HEK293 (cell line): ENCODE results near the gene GSG1L.

ENCODE experiments used
- CTCF ChIA-PET: fragments of 350-600 bp; formaldehyde crosslinking; extraction: SDS; loops from one replicate; lab custom pipeline; 2021; ENCODE audit warnings: antibody characterized with exemption; lab: Yijun Ruan, JAX
- POLR2A ChIA-PET: fragments of 300-600 bp; formaldehyde crosslinking; extraction: SDS; loops from one replicate; lab custom pipeline; 2020; ENCODE audit warnings: antibody characterized with exemption, inconsistent platforms; lab: Yijun Ruan, JAX
- H3K27ac ChIP-seq: fragments of 200-500 bp; sonication (Bioruptor generic); 2 replicates; pipeline ENCODE4 v1.5.1; 2014; ENCODE audit warnings: low read depth, low read length, control low read depth, inconsistent platforms; ENCODE audit errors: extremely low read depth
- H3K36me3 ChIP-seq, 2 experiments: fragments of 200-500 bp in 1 of 2; sonication (Bioruptor generic) in 1 of 2; 1 replicate in 1 of 2; 2 replicates in 1 of 2; pipeline ENCODE4 v1.5.1; 2014 to 2017; ENCODE audit warnings: inconsistent platforms in 2 of 2, low read length in 2 of 2; ENCODE audit not compliant: control insufficient read depth in 2 of 2, insufficient read depth in 1 of 2
- H3K4me1 ChIP-seq: fragments of 200-500 bp; sonication (Bioruptor generic); 2 replicates; pipeline ENCODE4 v1.5.1; 2014; ENCODE audit warnings: mild to moderate bottlenecking, low read length, inconsistent platforms; ENCODE audit not compliant: control insufficient read depth, insufficient read depth
- H3K4me3 ChIP-seq: 2 replicates; pipeline ENCODE4 v1.5.1; 2011; ENCODE audit warnings: low read depth, mild to moderate bottlenecking, control low read depth, low read length, moderate library complexity
- H3K9me3 ChIP-seq: fragments of 200-500 bp; sonication (Bioruptor generic); 2 replicates; pipeline ENCODE4 v1.5.1; 2014; ENCODE audit warnings: low read depth, low read length, inconsistent platforms; ENCODE audit not compliant: control insufficient read depth, insufficient read depth
- HOXD13 ChIP-seq: sonication (generic); formaldehyde crosslinking; IDR thresholded peaks from 2 replicates; pipeline ENCODE4 v1.8.0; 2022; ENCODE audit warnings: missing genetic modification reagents, borderline replicate concordance
- MYNN ChIP-seq: fragments of 450-650 bp; formaldehyde crosslinking; IDR thresholded peaks from 2 replicates; pipeline ENCODE4 v1.5.1; 2016; ENCODE audit warnings: missing biosample characterization, missing genetic modification characterization, borderline replicate concordance
- PRDM6 ChIP-seq: fragments of 450-650 bp; formaldehyde crosslinking; IDR thresholded peaks from 2 replicates; pipeline ENCODE4 v1.5.1; 2017; ENCODE audit warnings: missing biosample characterization, missing genetic modification characterization
- REST ChIP-seq: fragments of 450-650 bp; formaldehyde crosslinking; IDR thresholded peaks from 2 replicates; pipeline ENCODE4 v1.5.1; 2016; ENCODE audit warnings: missing biosample characterization, missing genetic modification characterization
- SP3 ChIP-seq: fragments of 450-650 bp; formaldehyde crosslinking; IDR thresholded peaks from 2 replicates; pipeline ENCODE4 v1.5.1; 2016; ENCODE audit warnings: missing biosample characterization, missing genetic modification characterization
- ZBTB10 ChIP-seq: fragments of 450-650 bp; formaldehyde crosslinking; IDR thresholded peaks from 2 replicates; pipeline ENCODE4 v1.5.1; 2016; ENCODE audit warnings: missing biosample characterization, missing genetic modification characterization
- ZFP41 ChIP-seq: fragments of 450-650 bp; formaldehyde crosslinking; IDR thresholded peaks from 2 replicates; pipeline ENCODE4 v1.5.1; 2016; ENCODE audit warnings: missing biosample characterization, missing genetic modification characterization, borderline replicate concordance
- ZNF10 ChIP-seq: fragments of 450-650 bp; formaldehyde crosslinking; IDR thresholded peaks from 2 replicates; pipeline ENCODE4 v1.5.1; 2017; ENCODE audit warnings: missing biosample characterization, missing genetic modification characterization
- ZNF138 ChIP-seq: fragments of 450-650 bp; formaldehyde crosslinking; IDR thresholded peaks from 2 replicates; pipeline ENCODE4 v1.5.1; 2016; ENCODE audit warnings: missing biosample characterization, missing genetic modification characterization, borderline replicate concordance
- ZNF146 ChIP-seq: fragments of 450-650 bp; formaldehyde crosslinking; IDR thresholded peaks from 2 replicates; pipeline ENCODE4 v1.5.1; 2016; ENCODE audit warnings: missing biosample characterization, missing genetic modification characterization
- ZNF157 ChIP-seq: fragments of 450-650 bp; formaldehyde crosslinking; IDR thresholded peaks from 2 replicates; pipeline ENCODE4 v1.5.1; 2016; ENCODE audit warnings: missing biosample characterization, missing genetic modification characterization
- ZNF18 ChIP-seq: fragments of 450-650 bp; formaldehyde crosslinking; IDR thresholded peaks from 2 replicates; pipeline ENCODE4 v1.5.1; 2016; ENCODE audit warnings: missing biosample characterization, missing genetic modification characterization
- ZNF266 ChIP-seq: fragments of 450-650 bp; formaldehyde crosslinking; IDR thresholded peaks from 2 replicates; pipeline ENCODE4 v1.5.1; 2016; ENCODE audit warnings: missing biosample characterization, missing genetic modification characterization, low read depth
- ZNF37A ChIP-seq: fragments of 450-650 bp; IDR thresholded peaks from 2 replicates; pipeline ENCODE4 v1.5.1; 2018; ENCODE audit warnings: missing biosample characterization, missing genetic modification characterization
- ZNF513 ChIP-seq: fragments of 450-650 bp; IDR thresholded peaks from 2 replicates; pipeline ENCODE4 v1.5.1; 2018; ENCODE audit warnings: missing biosample characterization, missing genetic modification characterization
- ZNF521 ChIP-seq: fragments of 450-650 bp; formaldehyde crosslinking; IDR thresholded peaks from 2 replicates; pipeline ENCODE4 v1.5.1; 2017; ENCODE audit warnings: missing biosample characterization, mild to moderate bottlenecking, missing genetic modification characterization
- ZNF544 ChIP-seq: fragments of 450-650 bp; formaldehyde crosslinking; IDR thresholded peaks from 2 replicates; pipeline ENCODE4 v1.5.0; 2017; ENCODE audit warnings: missing biosample characterization, missing genetic modification characterization
- ZNF629 ChIP-seq: fragments of 450-650 bp; formaldehyde crosslinking; IDR thresholded peaks from 2 replicates; pipeline ENCODE4 v1.5.1; 2017; ENCODE audit warnings: missing biosample characterization, missing genetic modification characterization
- ZNF692 ChIP-seq: fragments of 450-650 bp; formaldehyde crosslinking; IDR thresholded peaks from 2 replicates; pipeline ENCODE4 v1.5.1; 2016; ENCODE audit warnings: missing biosample characterization, missing genetic modification characterization
- ZNF707 ChIP-seq: fragments of 450-650 bp; formaldehyde crosslinking; IDR thresholded peaks from 2 replicates; pipeline ENCODE4 v1.5.1; 2016; ENCODE audit warnings: missing biosample characterization, missing genetic modification characterization

Gene GSG1L

GRCh38 chr16:27985981-27986380 is 77.5 kb downstream of the GSG1L start:
- no peaks in the 10 kb centered on the region for H3K4me1 ChIP-seq
- POLR2A ChIA-PET = no interaction called here
- H3K9me3 ChIP-seq = no peaks in the 10 kb centered on the region
- no peaks in the 10 kb centered on the region for H3K36me3 ChIP-seq
- CTCF ChIA-PET = no interaction called here
- H3K27ac ChIP-seq = no peak overlapping the region
- no peak overlapping the region for H3K4me3 ChIP-seq
- TF ChIP-seq ZNF544 (tag by site-specific recombination) (no peak), ZNF18 (tag by site-specific recombination) (no peak), ZNF146 (tag by site-specific recombination) (no peak), ZNF513 (no peak), SP3 (no peak), ZNF521 (tag by site-specific recombination) (no peak), MYNN (no peak), HOXD13 (CRISPR knock-in tag) (no peak), ZFP41 (tag by site-specific recombination) (no peak), ZNF138 (tag by site-specific recombination) (no peak), PRDM6 (tag by site-specific recombination) (no peak), ZNF266 (tag by site-specific recombination) (no peak), REST (tag by site-specific recombination) (no peak), ZNF692 (tag by site-specific recombination) (no peak), ZNF629 (tag by site-specific recombination) (no peak), ZNF37A (no peak), ZNF707 (tag by site-specific recombination) (no peak), ZNF10 (tag by site-specific recombination) (no peak), ZBTB10 (no peak), ZNF157 (no peak)
